D341Med (cell line): ENCODE data around the gene DNAH1.

Experiments
- DNase-seq: peaks from one replicate; pipeline ENCODE4 v3.0.0; 2012; ENCODE audit warnings: low spot score

Gene DNAH1

GRCh38 chr3:52311576-52312119 is 4.5 kb upstream of the DNAH1 start:
- no peak for DNase-seq

GRCh38 chr3:52313188-52313773 is 2.8 kb upstream of the DNAH1 start:
- DNase-seq = no peak

GRCh38 chr3:52313774-52314188 is 2.3 kb upstream of the DNAH1 start:
- no peak for DNase-seq

- DNase-seq = no peak
Observed at GRCh38 chr3:52314489-52314888, 1.6 kb upstream of the DNAH1 start.

GRCh38 chr3:52315006-52315405 is 1.1 kb upstream of the DNAH1 start:
- no peak for DNase-seq

GRCh38 chr3:52317208-52318000 is 1.3 kb downstream of the DNAH1 start:
- DNase-seq = no peak

- DNase-seq = no peak
Observed at GRCh38 chr3:52318186-52318816, 2.2 kb downstream of the DNAH1 start.

GRCh38 chr3:52319921-52320595 is 3.9 kb downstream of the DNAH1 start:
- no peak for DNase-seq

GRCh38 chr3:52321481-52321880 is 5.4 kb downstream of the DNAH1 start:
- no peak for DNase-seq

GRCh38 chr3:52322466-52322865 is 6.3 kb downstream of the DNAH1 start:
- no peak for DNase-seq

- DNase-seq = no peak
Observed at GRCh38 chr3:52323526-52324295, 7.6 kb downstream of the DNAH1 start.

- no peak for DNase-seq
Observed at GRCh38 chr3:52324676-52325075, 8.6 kb downstream of the DNAH1 start.

GRCh38 chr3:52325686-52326085 is 9.6 kb downstream of the DNAH1 start:
- DNase-seq = no peak

- no peak for DNase-seq
Observed at GRCh38 chr3:52326976-52327375, 10.9 kb downstream of the DNAH1 start.

GRCh38 chr3:52327486-52328290 is 11.6 kb downstream of the DNAH1 start:
- no peak for DNase-seq

GRCh38 chr3:52328536-52329080 is 12.5 kb downstream of the DNAH1 start:
- DNase-seq = no peak

- DNase-seq = no peak
Observed at GRCh38 chr3:52330194-52330805, 14.2 kb downstream of the DNAH1 start.

- DNase-seq = no peak
Observed at GRCh38 chr3:52331091-52331490, 15.0 kb downstream of the DNAH1 start.

GRCh38 chr3:52331906-52332305 is 15.8 kb downstream of the DNAH1 start:
- DNase-seq = no peak
